ENCODE data around the gene TNPO3. TPM values are rescaled to one million over a fixed set of nuclear protein-coding genes. Genes with fewer than 3 reads are reported as not detected.
A peak's percentile ranks its signal among the peaks of the same experiment; 100 is the strongest.
"Not testable (repeated sequence)": the region's sequence is repeated elsewhere in the genome, so short reads cannot be mapped to it uniquely, and the experiment has no call there.

Gene TNPO3
- total RNA-seq, 1 donor from 2014 or later, result 50.9 TPM

DNA sequence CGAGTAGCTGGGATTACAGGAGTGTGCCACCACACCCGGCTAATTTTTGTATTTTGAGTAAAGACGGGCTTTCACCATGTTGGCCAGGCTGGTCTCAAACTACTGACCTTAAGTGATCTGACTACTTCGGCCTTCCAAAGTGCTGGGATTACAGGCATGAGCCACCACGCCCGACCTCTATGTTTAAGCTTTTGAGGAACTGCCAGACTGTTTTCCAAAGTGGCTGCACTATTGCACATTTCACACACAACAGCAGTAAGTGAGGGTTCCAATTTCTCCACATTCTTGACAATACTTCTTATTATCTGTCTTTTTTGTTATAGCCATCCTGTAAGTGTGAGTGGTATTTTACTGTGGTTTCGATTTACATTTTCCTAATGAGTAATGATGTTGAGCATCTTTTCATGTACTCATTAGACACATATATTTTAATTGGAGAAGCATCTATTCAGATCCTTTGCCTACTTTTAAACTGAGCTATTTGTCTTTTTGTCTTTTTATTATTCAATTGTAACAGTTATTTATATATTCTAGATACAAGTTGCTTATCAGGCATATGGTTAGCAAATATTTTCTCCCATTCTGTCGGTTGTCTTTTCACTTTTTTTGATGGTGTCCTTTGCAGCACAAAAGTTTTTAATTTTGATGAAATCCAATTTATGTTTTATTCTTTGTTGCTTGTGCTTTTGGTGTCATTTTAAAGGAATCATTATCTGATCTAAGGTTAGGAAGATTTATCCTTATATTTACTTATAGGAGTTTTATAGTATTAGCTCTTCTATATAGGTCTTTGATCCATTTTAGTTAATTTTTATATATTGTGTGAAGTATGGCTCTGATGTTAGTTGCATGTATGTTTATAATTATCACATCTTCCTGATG, 130.0 kb downstream of the TNPO3 start:
- DNase-seq (ENCODE audit: low read depth), result no peak

DNA sequence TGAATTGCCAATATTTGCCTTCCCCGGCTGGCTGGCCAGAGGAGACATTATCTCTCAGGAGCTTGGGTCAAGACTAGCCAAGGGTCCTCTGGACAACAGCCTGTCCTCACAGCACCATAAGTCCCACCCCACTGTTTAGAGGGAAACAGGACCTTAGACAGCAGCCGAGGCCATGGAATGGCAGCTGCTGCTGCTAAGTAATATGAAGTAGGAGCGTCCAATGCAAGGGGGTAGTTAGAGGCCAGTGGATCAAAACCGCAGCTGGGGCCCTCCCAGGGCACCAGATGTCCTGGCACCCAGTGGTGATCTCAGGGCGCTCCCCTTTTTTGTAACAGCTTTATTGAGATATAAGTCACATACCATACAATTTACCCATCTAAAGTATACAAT, 131.5 kb downstream of the TNPO3 start:
- peak; percentile 60 for DNase-seq (ENCODE audit: low read depth)

DNA sequence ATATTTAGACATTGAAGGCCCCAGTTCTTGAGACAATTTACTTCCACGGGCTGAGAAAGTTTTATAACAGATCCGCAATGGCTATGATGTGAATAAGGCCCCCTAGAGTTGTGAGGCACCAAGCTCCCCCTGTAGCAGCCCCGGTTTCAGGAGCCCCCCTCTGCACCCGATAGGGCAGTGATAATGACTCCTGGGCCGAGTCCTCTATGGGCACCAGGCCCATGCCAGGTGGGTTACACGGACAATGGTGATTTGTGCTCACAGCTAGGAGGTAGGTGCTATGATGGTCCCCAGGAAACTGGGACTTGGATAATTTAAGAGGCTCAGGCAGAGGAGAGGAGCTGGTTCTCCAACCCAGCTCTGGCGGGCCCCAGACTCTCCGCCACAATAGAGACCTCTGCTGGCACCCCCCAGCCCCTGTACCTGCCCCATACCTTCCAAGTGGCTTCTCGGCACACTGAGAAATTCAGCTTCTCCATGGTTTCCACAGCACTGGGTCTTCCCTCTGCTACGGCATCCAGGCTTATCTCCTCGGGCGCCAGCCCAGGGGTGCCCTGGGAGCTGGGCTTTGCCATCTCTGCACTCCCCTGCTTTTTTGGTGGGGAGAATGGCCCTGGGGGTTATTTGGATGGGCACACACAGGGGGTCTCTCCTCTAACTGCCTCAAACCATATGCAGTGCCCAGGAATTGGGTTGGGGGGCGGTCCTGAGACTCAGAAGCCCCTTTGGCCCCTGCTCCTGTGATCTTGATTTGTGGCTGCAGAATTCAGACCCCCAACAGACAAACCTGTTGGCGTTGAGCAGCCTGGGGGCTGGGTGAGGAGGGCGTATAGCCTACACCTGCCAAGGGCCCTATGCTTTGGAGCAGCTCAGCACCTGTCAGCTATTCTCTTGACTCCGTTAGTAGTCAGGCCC, 132.2 kb downstream of the TNPO3 start:
- no peak for DNase-seq (ENCODE audit: low read depth)

DNA sequence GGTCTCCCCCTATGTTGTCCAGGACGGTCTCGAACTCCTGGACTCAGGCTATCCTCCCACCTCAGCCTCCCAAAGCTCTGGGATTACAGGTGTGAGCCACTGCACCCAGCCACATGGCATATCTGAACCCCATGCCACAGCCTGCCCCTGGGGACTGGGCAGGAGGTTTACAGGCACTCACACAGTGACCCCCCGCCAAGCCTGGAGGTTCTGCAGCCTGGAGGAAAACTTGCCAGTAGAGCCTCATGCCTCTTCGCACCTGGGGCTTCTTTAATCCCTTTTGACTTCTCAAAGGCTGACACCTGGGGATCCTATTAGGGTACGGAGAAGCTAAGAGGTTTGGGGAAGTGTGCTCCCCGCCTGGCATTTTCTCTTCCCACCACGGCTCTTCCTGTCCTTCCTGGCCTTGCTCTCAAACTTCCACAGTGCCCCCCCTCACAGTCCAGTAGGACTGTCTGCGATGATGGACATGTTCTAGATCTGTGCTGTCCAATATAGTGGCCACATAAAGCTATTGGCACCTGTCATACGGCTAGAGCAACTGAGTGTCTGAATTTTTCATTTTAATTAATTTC, 133.0 kb downstream of the TNPO3 start:
- DNase-seq (ENCODE audit: low read depth), result no peak

DNA sequence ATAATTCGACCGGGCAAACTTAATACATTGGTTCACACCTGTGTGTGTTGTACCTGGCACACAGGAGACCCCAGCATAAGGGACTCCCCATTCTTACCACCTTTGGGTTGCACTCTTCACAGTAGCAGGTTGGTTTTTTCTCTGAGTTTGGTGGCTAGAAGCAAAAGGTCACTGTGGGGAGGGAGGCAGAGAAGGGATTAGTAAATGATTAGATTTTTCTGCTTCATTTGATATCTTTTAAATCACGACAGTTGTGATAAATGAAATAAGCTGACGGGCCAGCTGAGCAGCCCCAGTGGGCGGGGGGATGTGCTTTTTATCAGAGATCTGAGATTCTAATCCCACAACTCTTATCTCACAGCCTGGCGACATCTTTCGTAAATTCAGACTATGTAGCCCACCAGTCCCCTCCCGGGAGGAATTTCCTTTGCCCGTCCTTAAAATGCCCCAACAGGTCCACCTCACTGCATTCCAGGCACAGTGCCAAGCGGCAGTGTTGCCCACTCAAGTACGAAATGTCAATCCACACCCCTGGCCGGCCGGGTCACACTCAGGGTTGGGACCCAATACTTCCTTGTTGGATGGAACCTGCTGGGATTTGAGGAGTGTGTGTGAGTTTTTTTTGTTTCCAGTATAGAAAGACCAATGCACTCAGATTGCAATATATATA, 133.9 kb downstream of the TNPO3 start:
- DNase-seq (ENCODE audit: low read depth), result no peak

DNA sequence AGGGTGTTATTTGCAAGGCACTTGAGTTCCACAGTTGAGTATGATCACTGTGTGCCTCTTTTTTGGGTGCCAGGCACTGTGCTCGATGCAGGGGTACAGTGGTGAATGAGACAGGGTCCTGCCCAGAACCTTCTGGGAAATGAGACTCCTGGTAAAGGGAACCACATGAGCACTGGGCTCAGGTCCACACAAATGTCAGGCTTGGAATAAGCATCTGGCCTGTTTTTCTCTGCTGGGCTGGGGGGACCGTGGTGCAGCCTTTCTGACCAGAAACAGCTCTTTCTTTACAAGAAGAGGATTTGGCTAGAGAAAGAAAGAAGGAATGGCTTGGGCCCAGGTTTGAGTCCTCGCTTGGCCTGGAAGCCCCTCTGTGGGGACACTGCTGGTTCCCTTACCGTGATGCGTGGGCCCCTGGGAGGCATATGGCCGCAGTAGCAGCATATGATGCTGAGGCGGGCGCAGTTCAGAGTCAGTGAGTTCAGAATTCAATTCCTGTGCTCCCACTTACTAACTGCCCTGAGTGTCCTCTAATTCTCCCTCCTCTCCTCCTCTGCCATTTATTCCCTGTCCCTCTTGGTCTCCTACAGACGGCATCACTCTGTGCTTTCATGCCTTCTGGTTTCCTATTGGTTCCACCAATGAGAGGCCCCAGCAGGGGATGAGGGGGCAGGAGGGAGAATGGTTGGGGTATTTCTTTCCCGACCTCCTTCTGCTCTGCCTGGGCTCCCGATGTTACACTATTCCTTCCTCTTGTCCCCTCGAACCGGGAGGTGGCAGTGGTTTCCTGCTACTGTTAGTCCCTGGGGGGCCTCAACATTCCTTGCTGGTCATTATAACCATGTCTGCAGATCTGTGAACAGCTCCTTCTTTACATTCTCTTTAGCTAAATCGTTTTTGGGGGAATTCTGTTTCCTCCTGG, 134.8 kb downstream of the TNPO3 start:
- no peak for DNase-seq (ENCODE audit: low read depth)

DNA sequence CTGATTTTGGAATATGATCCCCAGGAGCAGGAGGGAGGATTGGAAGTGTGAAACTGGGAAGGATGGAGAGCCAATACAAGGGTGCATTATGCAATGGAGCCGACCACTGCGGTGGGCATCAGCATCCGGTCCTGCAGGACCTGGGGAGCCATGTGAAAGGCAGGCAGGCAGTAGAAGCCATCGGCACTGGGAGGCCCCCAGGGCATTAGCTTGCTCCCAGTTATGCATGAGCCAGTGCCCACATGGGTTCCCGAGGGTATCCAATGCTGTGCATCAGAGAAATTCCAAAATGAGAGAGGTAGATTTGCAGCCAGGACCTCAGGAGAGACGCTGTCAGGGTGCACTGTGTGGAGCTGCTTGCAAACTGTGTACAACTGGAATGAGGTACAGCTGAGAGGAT, 135.7 kb downstream of the TNPO3 start:
- no peak for DNase-seq (ENCODE audit: low read depth)

DNA sequence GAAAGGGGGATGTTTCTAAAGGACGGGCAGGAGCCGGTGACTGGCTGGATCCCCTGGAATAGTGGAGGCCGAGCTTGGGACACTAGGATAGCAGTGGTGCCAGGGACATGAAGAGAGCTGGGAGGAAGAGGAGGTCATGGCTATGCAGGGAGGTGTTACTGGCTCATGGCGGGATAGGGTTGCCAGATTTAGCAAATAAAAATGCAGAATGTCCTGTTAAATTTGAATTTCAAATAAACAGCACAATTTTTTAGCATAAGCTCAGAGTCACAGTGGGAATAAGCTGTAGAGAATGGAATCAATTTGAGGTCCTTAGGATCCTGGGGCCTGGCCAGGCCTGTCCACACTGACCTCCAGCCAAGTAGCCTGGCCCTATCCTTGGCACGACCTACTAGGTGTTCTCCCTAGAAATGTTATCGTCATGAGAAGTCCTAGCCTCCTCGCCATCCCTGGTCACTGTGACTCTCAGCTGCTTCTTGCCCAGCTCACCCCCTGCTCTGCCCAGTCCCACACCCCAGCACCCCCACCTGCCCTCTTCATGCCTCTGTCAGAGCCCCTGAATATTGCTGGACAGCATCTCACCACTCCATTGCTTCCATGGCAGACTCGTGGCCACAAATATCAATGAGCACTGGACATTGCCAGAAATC, 136.8 kb downstream of the TNPO3 start:
- DNase-seq (ENCODE audit: low read depth), result no peak

DNA sequence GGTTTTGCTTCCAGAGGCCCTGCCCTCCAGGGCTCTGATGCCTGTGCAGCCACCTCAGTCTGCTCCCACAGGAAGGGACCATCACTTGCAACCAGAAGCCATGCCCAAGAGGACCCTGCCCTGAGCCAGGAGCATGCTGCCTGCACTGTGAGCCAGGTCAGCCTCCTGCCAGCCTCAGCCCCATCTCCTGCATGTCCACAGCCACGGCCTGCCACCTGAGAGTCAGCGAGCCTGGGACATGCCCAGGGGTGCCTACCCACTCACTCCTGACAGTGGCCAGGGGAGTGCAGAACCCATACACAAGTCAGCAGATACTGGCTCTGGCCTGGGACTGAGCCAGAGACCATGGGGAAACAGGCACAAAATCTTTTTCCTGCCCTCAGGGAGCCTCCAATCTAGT, 137.8 kb downstream of the TNPO3 start:
- no peak for DNase-seq (ENCODE audit: low read depth)

DNA sequence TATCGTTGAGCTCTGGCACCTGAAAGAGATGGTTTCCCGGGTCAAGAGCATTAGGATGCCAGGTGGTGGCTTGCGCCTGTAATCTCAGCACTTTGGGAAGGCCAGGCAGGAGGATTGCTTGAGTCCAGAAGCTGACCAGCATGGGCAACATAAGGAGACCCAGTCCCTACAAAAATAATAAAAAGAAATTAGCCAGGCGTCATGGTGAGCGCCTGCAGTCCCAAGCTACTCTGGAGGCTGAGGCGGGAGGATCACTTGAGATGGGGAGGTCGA, 138.3 kb downstream of the TNPO3 start:
- no peak for DNase-seq (ENCODE audit: low read depth)

DNA sequence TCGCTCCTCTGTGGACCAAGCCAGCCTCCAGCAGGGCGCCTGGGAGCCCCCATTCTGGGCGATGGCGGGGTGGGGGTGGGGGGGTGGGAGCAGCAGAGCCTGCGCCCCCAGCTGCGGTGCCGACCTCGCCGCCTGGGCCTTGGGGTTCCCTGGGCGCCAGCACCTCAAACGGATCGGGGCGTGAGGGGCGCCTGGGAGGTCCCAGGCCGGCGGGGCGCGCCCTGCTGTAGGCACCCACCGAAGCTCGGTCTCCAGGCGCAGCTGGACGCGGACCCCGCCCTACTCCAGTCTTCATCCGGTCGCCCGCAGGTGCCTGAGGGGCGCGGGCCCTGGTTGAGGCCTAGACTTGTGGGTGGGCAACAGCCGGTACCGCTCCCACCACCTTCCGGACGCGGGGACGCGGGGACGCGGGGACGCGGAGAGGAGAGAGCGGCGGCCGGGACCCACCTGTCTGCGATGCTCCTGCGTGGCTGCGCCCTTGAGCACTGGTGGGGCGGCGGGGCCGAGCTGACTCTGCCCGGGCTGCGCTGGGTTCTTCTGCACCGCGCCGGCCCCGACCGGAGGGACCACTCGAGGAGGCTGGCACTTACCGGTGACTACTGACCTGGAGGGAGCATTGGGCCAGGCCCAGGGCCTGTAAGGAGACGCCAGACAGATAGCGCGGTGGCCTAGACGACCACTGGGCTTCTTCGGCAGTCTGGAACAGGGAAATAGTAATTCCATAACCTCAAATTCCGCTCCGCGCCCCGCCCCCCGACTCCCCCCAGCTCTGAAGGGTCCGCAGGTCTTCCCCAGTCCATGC, 138.9 kb downstream of the TNPO3 start:
- DNase-seq (ENCODE audit: low read depth), result no peak

DNA sequence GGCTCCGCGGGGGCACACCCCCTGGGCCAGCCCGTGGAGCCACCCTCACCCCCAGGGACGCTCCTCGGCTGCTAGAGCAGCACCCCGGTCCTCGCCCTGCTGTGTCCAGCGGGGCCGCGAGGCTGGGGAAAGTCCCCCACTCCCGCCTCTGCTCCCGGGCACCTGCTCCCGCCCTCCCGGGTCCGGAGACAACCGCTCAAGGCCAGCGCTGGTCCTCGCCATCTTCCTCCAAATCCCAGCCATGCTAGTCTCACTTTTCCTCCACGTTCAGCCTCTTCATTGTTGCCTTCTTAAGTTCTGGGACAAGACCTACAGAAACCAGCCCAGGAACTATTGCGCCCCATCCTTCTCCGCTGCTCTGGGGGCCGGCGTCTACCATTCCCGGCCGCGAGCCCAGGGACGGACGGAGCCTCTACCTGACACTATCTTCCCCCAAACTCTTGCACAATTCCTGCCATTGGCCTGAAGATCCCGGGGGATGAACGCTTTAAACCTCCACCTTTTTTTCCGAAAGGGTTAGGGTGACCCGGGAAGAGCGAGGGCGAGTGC, 139.6 kb downstream of the TNPO3 start:
- no peak for DNase-seq (ENCODE audit: low read depth)

DNA sequence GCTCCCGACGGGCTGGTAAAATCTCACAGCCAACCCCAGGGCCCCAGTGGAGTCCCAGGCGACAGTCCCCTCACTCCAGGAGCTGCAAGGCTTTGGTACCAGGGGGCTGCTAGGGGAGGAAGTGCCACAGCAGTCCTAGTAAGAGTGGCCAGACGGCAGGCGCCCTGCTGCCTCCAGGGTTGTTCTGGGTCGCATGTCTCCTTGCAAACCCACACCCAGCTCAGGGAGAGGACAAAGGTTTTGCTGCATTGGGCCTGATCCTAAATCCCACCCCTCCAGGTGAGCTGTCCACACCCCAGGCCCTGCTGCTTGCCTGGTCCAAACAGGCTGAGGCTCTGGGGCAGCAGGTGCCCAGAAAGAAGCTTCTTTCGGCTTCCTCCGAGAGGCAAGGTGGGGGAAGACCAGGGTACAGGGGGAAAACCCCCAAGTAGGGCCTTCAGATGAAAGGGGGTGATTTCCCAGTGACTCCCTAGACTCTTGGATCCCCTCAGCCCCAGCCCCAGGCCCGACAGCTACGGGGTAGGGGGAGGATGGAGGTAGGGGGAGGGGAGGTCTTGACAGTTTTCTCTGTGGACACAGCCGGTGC, 140.3 kb downstream of the TNPO3 start:
- DNase-seq (ENCODE audit: low read depth), result no peak

DNA sequence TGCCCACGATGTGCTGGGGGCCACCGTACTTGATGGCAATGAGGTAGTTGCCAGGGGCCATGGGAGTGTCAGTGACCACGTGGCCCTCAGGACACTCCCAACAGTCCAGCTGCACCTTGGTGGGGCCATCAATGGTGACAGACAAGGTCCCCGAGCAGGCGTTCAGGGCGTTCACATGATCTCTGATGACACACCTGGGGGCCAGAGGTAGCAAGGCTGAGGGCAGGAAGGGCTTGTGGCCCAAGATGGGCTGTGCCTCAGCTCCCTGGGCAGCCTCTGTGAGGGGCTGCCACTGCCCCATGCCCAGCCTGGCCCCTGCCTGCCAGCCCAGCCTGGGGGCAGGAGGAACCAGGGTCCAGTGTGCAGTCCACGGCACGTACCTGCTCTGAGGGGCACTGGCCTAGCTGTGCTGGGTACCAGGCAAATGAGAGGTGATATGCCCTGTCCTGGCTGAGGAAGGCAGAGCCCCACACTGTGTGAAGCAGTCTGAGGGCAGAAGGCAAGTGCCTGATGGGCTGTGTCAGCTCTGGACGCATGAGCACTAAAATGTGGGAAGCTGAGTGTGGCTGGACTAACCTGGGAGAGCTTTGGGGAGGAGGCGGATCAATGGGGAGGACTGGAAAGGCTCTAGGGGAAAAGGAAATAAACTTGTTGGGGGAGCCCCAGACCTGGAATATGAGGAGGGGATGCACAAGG, 140.9 kb downstream of the TNPO3 start:
- no peak for DNase-seq (ENCODE audit: low read depth)

DNA sequence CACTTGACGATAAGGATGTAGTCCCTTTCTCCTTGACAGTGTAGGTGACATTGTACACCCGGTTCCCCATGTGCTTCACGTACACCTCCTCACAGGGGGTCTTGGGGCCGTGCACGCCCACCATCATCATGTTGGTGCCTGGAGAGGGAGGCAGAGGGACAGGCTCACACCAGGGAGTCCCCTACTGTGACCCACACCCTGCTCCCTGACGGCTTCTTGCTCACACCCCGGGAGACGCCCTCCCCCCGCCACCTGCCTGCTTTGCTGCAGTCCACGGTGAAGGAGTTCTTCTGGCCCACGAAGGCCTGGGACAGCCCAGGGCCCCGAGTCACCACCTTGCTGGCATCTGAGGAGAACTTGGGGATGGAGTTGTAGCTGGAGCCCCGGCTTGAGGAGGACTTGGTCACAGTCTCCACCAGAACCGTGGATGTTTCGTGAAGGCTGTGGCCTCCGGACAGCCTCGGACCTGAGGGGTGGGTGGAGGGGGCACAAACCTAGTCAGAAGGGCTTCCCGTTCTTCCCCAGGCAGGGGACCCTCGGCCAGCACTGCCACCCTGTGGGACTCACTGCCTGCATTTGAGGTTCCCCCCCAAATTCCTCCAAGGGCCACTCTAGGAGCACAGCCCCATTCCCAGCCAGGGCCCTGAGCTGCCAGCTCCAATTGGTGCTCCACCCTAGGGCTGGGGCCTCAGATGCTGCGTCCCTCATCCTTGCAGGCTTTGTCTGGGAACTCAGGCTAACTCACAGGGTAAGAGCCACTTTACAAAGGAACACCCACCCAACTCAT, 142.0 kb downstream of the TNPO3 start:
- DNase-seq (ENCODE audit: low read depth), result not testable (repeated sequence)

DNA sequence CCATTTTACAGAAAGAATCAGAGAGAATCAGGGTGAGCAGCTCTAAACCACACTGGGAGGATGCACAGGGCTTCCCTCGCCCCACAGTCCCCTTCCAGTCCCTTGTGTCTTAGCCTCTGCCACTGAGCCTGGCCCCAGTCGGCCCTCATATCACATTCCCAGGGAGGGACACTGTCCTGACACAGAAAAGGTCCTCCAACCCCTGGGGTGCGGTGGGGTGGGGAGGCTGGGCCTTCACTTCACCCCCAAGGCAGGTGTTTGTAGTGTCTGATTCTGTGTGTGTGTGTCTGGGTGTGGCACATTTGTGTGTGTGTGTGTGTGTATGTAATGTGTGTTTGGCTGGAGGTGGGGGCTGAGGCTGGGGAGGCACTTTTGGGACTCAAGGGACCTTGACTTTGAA, 142.6 kb downstream of the TNPO3 start:
- DNase-seq (ENCODE audit: low read depth), result no peak

DNA sequence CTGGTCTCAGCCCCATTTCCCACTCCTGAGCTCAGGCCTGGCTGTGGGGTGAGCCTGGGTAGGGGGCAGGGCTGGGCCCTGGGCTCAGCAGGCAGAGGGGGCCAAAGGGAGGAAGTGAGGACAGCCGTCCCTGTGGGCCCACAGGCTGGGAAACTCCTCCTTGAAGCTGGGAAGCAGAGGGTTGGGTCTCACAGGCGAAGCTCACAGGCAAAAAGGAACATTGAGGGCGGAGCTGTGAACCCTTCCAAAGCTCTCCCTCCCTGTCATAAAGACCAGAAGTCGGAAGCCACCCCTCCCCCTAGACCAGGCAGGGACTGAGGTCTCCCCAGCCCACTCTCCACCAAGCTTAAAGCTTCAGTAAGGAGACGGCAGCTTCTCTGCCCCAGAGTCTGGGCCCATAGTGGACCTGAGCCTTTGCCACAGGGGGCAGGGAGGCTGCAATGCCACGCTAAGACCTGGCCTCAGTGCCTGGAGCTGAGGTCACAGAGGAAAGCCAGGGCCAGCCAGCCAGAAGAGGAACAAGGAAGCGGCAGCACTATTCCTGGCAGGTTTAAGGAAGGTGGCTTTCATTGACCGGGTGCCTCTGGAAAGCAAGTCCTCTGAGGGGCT, 143.4 kb downstream of the TNPO3 start:
- DNase-seq (ENCODE audit: low read depth), result no peak
